Measurements from ENCODE around the gene PYGO2. TPM values are rescaled to one million over a fixed set of nuclear protein-coding genes. Genes with fewer than 3 reads are reported as not detected.

Gene PYGO2
- total and polyA plus RNA-seq, 2 of the 8 experiments (the other 6 are each of a cell fraction or from before 2014, with no cell fraction given): 31.0 to 31.6 TPM

DNA sequence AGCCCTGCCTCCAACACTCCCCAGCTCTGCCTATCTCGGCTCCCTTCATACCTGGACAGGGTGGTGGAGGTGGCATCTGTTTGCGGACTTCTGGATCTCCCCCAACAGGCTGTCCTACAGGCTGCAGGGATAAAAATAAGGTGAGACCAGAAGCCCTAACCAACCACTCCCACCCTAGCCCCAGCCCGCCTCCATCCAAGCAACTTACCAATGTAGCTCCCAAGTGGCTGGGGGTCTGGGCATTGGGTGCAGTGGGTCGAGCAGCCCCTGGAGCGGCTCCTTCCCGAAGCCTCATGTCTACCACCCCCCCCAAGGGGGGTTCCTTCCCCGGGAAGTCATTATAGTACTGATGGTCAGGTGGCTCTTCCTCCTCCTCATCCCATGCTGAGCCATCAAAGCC lies 4.5 kb upstream of the PYGO2 start (continued):
- no peak for TF ChIP-seq RFX5 (IDR thresholded peaks at IDR 0.05; ENCODE audit: borderline replicate concordance, low read depth, low read length)
- no peak for TF ChIP-seq FOSL1 (IDR thresholded peaks at IDR 0.05; ENCODE audit: insufficient read depth, low read depth, low read length)
- no peak for TF ChIP-seq SIRT6 (IDR thresholded peaks at IDR 0.05; ENCODE audit: low read length)
- TF ChIP-seq MAFK (IDR thresholded peaks at IDR 0.05; ENCODE audit: low read depth, low read length): no peak

Data from H1 (cell line).